Measurements from ENCODE around the gene SPIN2A. TPM values are rescaled to one million over a fixed set of nuclear protein-coding genes. Genes with fewer than 3 reads are reported as not detected.

SPIN2A gene
- total RNA-seq, result 0.37 and 0.44 TPM in 2 replicates

DNA sequence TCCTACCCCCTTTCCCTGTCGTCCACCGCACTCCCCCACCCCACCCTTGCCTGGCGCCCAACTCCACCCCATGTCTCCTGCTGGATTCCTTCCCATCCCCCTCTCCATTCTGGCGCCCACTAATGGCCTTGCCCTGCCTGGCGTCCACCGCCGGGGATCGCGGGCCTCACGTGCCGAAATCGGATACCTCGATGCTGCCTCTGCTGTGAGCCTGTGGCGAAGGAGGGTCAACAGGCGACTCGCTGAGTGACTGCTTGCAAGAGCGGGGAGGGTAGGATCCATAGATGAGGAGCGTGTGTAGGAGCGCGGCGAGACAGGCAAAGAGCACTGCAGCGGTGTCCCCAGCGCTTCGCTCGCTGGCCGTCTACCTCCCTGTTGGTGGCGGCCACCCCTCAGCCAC, at the start of gene SPIN2A:
SPIN2A (minus strand) TSS at position 325 of the 400 bp plus-strand sequence. CDS start 800 bp downstream, outside the sequence.

DNA sequence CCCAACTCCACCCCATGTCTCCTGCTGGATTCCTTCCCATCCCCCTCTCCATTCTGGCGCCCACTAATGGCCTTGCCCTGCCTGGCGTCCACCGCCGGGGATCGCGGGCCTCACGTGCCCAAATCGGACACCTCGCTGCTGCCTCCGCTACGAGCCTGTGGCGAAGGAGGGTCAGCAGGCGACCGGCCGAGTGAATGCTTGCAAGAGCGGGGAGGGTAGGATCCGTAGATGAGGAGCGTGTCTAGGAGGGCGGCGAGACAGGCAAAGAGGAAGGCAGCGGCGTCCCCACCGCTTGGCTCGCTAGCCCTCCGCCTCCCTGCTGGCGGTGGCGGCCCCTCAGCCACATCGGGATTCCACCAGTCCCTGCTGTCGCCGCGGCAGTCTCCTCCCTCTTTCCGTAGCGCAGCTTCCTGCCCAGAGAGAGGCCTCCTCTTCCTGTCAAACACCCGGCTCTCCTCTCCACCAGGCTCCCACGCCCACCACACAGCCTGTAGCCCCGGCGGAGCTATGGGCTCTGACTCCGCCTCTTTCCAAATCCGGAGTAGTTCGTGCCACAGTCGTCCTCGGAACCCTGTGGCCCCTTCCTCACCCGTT, 15.9 kb downstream of the SPIN2A start, which contains the start of gene SPIN2B:
SPIN2B (minus strand) TSS at position 387 of the 594 bp plus-strand sequence.

Other genes starting within 250 kb of the SPIN2A start
- 9.0 and 13.0 TPM in 2 replicates for gene SPIN3, start 141.9 kb downstream of the SPIN2A start, total RNA-seq
- 6.5 and 9.7 TPM in 2 replicates for gene SPIN2B, start 15.8 kb downstream of the SPIN2A start, total RNA-seq
- gene FAAH2, start 149.3 kb upstream of the SPIN2A start, total RNA-seq, result not detected in 2 replicates

Measured in uterine smooth muscle cell (primary cell).